Naive thymus-derived CD4-positive, alpha-beta T cell (primary cell): ENCODE results near the gene MYCBP2. TPM values are rescaled to one million over a fixed set of nuclear protein-coding genes. Genes with fewer than 3 reads are reported as not detected.
A peak's percentile ranks its signal among the peaks of the same experiment; 100 is the strongest.

ENCODE experiments used
- ATAC-seq: fragments of 150-1000 bp; cut with Tn5 transposase; 2 replicates; pipeline ENCODE4 v1.10.0; 2021; ENCODE audit warnings: mild to moderate bottlenecking, moderate library complexity
- CTCF ChIA-PET: fragments of 350-600 bp; sonication (Branson Sonifier 250); formaldehyde crosslinking; loops from one replicate; lab custom pipeline; 2021; ENCODE audit warnings: antibody characterized with exemption; lab: Charles Lee
- POLR2A ChIA-PET: fragments of 350-600 bp; sonication (Branson Sonifier 250); formaldehyde crosslinking; loops from one replicate; lab custom pipeline; 2021; ENCODE audit warnings: antibody characterized with exemption, inconsistent platforms; lab: Charles Lee
- DNase-seq, 9 donors: peaks; one replicate each; pipeline versions ENCODE4 v3.0.0 to v3.0.0-alpha.2; 2020 to 2022; ENCODE audit warnings: mixed read lengths in 1 of 9
- H3K27ac ChIP-seq: one replicate; pipeline ENCODE4 v1.7.0; 2013; ENCODE audit warnings: mild to moderate bottlenecking, low read depth, low read length, moderate library complexity
- H3K27me3 ChIP-seq, 2 donors: one replicate each; pipeline ENCODE4 v1.7.0; 2013; ENCODE audit warnings: low read length in 2 of 2, mild to moderate bottlenecking in 2 of 2, moderate library complexity in 2 of 2; ENCODE audit not compliant: control insufficient read depth in 2 of 2, insufficient read depth in 2 of 2
- H3K36me3 ChIP-seq, 3 experiments: 1 replicate in 2 of 3; 2 replicates in 1 of 3; pipeline ENCODE4 v1.7.0; 2013; ENCODE audit warnings: low read length in 3 of 3, mild to moderate bottlenecking in 3 of 3, moderate library complexity in 1 of 3; ENCODE audit not compliant: insufficient read depth in 3 of 3, control insufficient read depth in 2 of 3
- H3K4me1 ChIP-seq, 2 donors: one replicate each; pipeline ENCODE4 v1.7.0; 2013; ENCODE audit warnings: low read length in 2 of 2, mild to moderate bottlenecking in 2 of 2, moderate library complexity in 1 of 2; ENCODE audit not compliant: control insufficient read depth in 2 of 2, insufficient read depth in 2 of 2
- H3K4me3 ChIP-seq: 2 replicates; pipeline ENCODE4 v1.7.0; 2013; ENCODE audit warnings: mild to moderate bottlenecking, low read length
- H3K9me3 ChIP-seq, 3 experiments: 1 replicate in 2 of 3; 2 replicates in 1 of 3; pipeline ENCODE4 v1.7.0; 2013; ENCODE audit warnings: low read length in 3 of 3; ENCODE audit not compliant: control insufficient read depth in 2 of 3
- H3K27ac Mint-ChIP-seq, 9 donors: one replicate each; pipeline ENCODE4 v1.8.0; 2020 to 2022; ENCODE audit warnings: mixed read lengths in 9 of 9, mild to moderate bottlenecking in 8 of 9, moderate library complexity in 5 of 9, inconsistent platforms in 2 of 9
- H3K27me3 Mint-ChIP-seq, 5 donors: one replicate each; pipeline ENCODE4 v1.8.0; 2021 to 2022; ENCODE audit warnings: mixed read lengths in 5 of 5, mild to moderate bottlenecking in 1 of 5
- H3K36me3 Mint-ChIP-seq, 5 donors: one replicate each; pipeline ENCODE4 v1.8.0; 2020 to 2022; ENCODE audit warnings: mixed read lengths in 5 of 5, mild to moderate bottlenecking in 3 of 5, inconsistent platforms in 1 of 5
- H3K4me1 Mint-ChIP-seq, 7 donors: one replicate each; pipeline ENCODE4 v1.8.0; 2020 to 2022; ENCODE audit warnings: mixed read lengths in 7 of 7, mild to moderate bottlenecking in 3 of 7, inconsistent platforms in 1 of 7
- H3K4me3 Mint-ChIP-seq, 10 donors: one replicate each; pipeline ENCODE4 v1.8.0; 2020 to 2022; ENCODE audit warnings: mild to moderate bottlenecking in 10 of 10, mixed read lengths in 10 of 10, moderate library complexity in 6 of 10, inconsistent platforms in 2 of 10
- H3K9me3 Mint-ChIP-seq, 11 donors: one replicate each; pipeline ENCODE4 v1.8.0; 2020 to 2022; ENCODE audit warnings: mixed read lengths in 11 of 11, mild to moderate bottlenecking in 4 of 11, inconsistent platforms in 1 of 11, moderate library complexity in 1 of 11
- intact Hi-C, 2 donors: fragments of 100-400 bp; cut with micrococcal nuclease; formaldehyde crosslinking; loops; one replicate each; pipeline ENCODE4 v1.15.1; 2023
- polyA plus RNA-seq, 2 donors: library from polyadenylated mRNA; unstranded; fragments of 300-500 nt; fragmentation: Illumina TruSeq; gene quantifications; one replicate each; pipeline ENCODE4 v1.2.3, GENCODE V29; 2021
- total RNA-seq, 6 experiments: library from RNA in 5 of 6; stranded (reverse) in 5 of 6; gene quantifications; 1 replicate in 5 of 6; 2 replicates in 1 of 6; pipeline ENCODE4 v1.2.3 and lab custom pipeline; 2021 to 2026

The MYCBP2 gene
- total and polyA plus RNA-seq, 7 experiments from 2014 or later, result 38.8 to 216 (median 162) TPM

- peaks cover under 1 to 34% (median 23%) of the 10 kb centered on the region in 5 donors for H3K36me3 Mint-ChIP-seq
- no peak overlapping the region for H3K4me3 Mint-ChIP-seq
- H3K9me3 Mint-ChIP-seq, result no peaks in the 10 kb centered on the region
- DNase-seq, result no peak
- H3K36me3 ChIP-seq, result peaks cover 0 to 6% (median 4%) of the 10 kb centered on the region in 3 experiments
- H3K4me1 ChIP-seq, result peaks cover 0 to 3% of the 10 kb centered on the region in 2 donors
- H3K27ac ChIP-seq, result no peak overlapping the region
- ChIA-PET CTCF (no interaction called here), POLR2A (no interaction called here)
- no peak for ATAC-seq
- no peaks in the 10 kb centered on the region for H3K27me3 ChIP-seq
- H3K27ac Mint-ChIP-seq, result peak overlapping the region in 1 of 9 donors; percentile 24
- H3K4me1 Mint-ChIP-seq, result peaks cover 13 to 35% (median 22%) of the 10 kb centered on the region in 7 donors
- no peak overlapping the region for H3K4me3 ChIP-seq
- no peaks in the 10 kb centered on the region for H3K9me3 ChIP-seq
- intact Hi-C loops, result loop anchor here in 1 of 2 donors (2.0 kb wide), 1 partner anchor 14 kb away; no protein-coding TSS in a partner anchor
- H3K27me3 Mint-ChIP-seq, result no peaks in the 10 kb centered on the region
Observed at GRCh38 chr13:77230560-77230959, 96.3 kb downstream of the MYCBP2 start.

- Histone ChIP-seq H3K9me3 (no peaks in the 10 kb centered on the region), H3K27ac (no peak overlapping the region), H3K4me1 (peaks cover 0 to 3% of the 10 kb centered on the region in 2 donors), H3K36me3 (peaks cover 9 to 22% (median 10%) of the 10 kb centered on the region in 3 experiments), H3K27me3 (no peaks in the 10 kb centered on the region), H3K4me3 (no peak overlapping the region)
- ChIA-PET POLR2A (no interaction called here), CTCF (no interaction called here)
- no peak for DNase-seq
- H3K27ac Mint-ChIP-seq, result peak overlapping the region in 7 of 9 donors; percentile 2 to 92 (median 15)
- peaks cover 13 to 46% (median 31%) of the 10 kb centered on the region in 5 donors for H3K36me3 Mint-ChIP-seq
- no peaks in the 10 kb centered on the region for H3K27me3 Mint-ChIP-seq
- H3K4me1 Mint-ChIP-seq, result peaks cover 13 to 44% (median 27%) of the 10 kb centered on the region in 7 donors
- H3K4me3 Mint-ChIP-seq, result no peak overlapping the region
- intact Hi-C loops, result loop anchor here in 1 of 2 donors (1.0 to 2.0 kb wide), 2 partner anchors 11 to 17 kb away; no protein-coding TSS in a partner anchor
- no peaks in the 10 kb centered on the region for H3K9me3 Mint-ChIP-seq
- no peak for ATAC-seq
Observed at GRCh38 chr13:77225946-77226345, 100.9 kb downstream of the MYCBP2 start.

- ChIA-PET POLR2A (no interaction called here), CTCF (no interaction called here)
- Mint-ChIP-seq H3K27ac (peak overlapping the region in 3 of 9 donors; percentile 3 to 23 (median 17)), H3K36me3 (peaks cover 13 to 41% (median 30%) of the 10 kb centered on the region in 5 donors), H3K4me3 (no peak overlapping the region), H3K9me3 (no peaks in the 10 kb centered on the region), H3K27me3 (no peaks in the 10 kb centered on the region), H3K4me1 (peaks cover 7 to 33% (median 19%) of the 10 kb centered on the region in 7 donors)
- peaks cover 9 to 41% (median 13%) of the 10 kb centered on the region in 3 experiments for H3K36me3 ChIP-seq
- H3K9me3 ChIP-seq, result no peaks in the 10 kb centered on the region
- H3K4me3 ChIP-seq, result no peak overlapping the region
- DNase-seq (no peak), ATAC-seq (no peak)
- intact Hi-C loops, result no loop called here
- H3K4me1 ChIP-seq, result no peaks in the 10 kb centered on the region
- no peak overlapping the region for H3K27ac ChIP-seq
- H3K27me3 ChIP-seq, result no peaks in the 10 kb centered on the region
Observed at GRCh38 chr13:77222909-77223308, 104.0 kb downstream of the MYCBP2 start.

- Mint-ChIP-seq H3K36me3 (peaks cover 13 to 37% (median 30%) of the 10 kb centered on the region in 5 donors), H3K27ac (peak overlapping the region in 3 of 9 donors; percentile 17 to 37 (median 23)), H3K27me3 (no peaks in the 10 kb centered on the region), H3K4me3 (no peak overlapping the region), H3K4me1 (peaks cover 7 to 33% (median 19%) of the 10 kb centered on the region in 7 donors), H3K9me3 (no peaks in the 10 kb centered on the region)
- Histone ChIP-seq H3K36me3 (peaks cover 9 to 45% (median 13%) of the 10 kb centered on the region in 3 experiments), H3K4me3 (no peak overlapping the region), H3K27me3 (no peaks in the 10 kb centered on the region), H3K27ac (no peak overlapping the region), H3K9me3 (no peaks in the 10 kb centered on the region), H3K4me1 (no peaks in the 10 kb centered on the region)
- DNase-seq, result no peak
- ATAC-seq, result no peak
- CTCF ChIA-PET, result no interaction called here
- intact Hi-C loops, result no loop called here
- POLR2A ChIA-PET, result no interaction called here
Observed at GRCh38 chr13:77222000-77222690, 104.7 kb downstream of the MYCBP2 start.

- CTCF ChIA-PET, result interaction anchor here (0.5 to 1.1 kb wide), 3 partner anchors 107 to 533 kb away, joined by 3 to 5 read pairs (median 5); no protein-coding TSS in a partner anchor
- H3K4me1 ChIP-seq, result no peaks in the 10 kb centered on the region
- Mint-ChIP-seq H3K9me3 (no peaks in the 10 kb centered on the region), H3K4me3 (no peak overlapping the region), H3K36me3 (peaks cover 26 to 51% (median 33%) of the 10 kb centered on the region in 5 donors), H3K4me1 (peaks cover 4 to 23% (median 14%) of the 10 kb centered on the region in 7 donors), H3K27me3 (no peaks in the 10 kb centered on the region), H3K27ac (no peak overlapping the region)
- ATAC-seq (no peak), DNase-seq (no peak)
- peaks cover 3 to 67% (median 26%) of the 10 kb centered on the region in 3 experiments for H3K36me3 ChIP-seq
- no peak overlapping the region for H3K27ac ChIP-seq
- no peaks in the 10 kb centered on the region for H3K27me3 ChIP-seq
- POLR2A ChIA-PET, result no interaction called here
- no peaks in the 10 kb centered on the region for H3K9me3 ChIP-seq
- intact Hi-C loops, result no loop called here
- H3K4me3 ChIP-seq, result no peak overlapping the region
Observed at GRCh38 chr13:77219401-77219800, 107.5 kb downstream of the MYCBP2 start.

- Histone ChIP-seq H3K27ac (no peak overlapping the region), H3K4me1 (no peaks in the 10 kb centered on the region), H3K27me3 (no peaks in the 10 kb centered on the region), H3K4me3 (no peak overlapping the region), H3K9me3 (no peaks in the 10 kb centered on the region), H3K36me3 (peaks cover 5 to 71% (median 29%) of the 10 kb centered on the region in 3 experiments)
- Mint-ChIP-seq H3K4me1 (peaks cover 7 to 21% (median 12%) of the 10 kb centered on the region in 7 donors), H3K4me3 (no peak overlapping the region), H3K27ac (peak overlapping the region in 4 of 9 donors; percentile 11 to 39 (median 23)), H3K36me3 (peaks cover 29 to 55% (median 36%) of the 10 kb centered on the region in 5 donors), H3K9me3 (no peaks in the 10 kb centered on the region), H3K27me3 (no peaks in the 10 kb centered on the region)
- ATAC-seq (no peak), DNase-seq (no peak)
- ChIA-PET CTCF (no interaction called here), POLR2A (interaction anchor here (0.6 kb wide), 1 partner anchor 10 kb away, joined by 3 read pairs; no protein-coding TSS in a partner anchor)
- intact Hi-C loops, result no loop called here
Observed at GRCh38 chr13:77218274-77218673, 108.6 kb downstream of the MYCBP2 start.
